Neutrophil (primary cell): Measurements from ENCODE around the gene TOB1.

ENCODE experiments used
- H3K27ac ChIP-seq: fragments of 200-600 bp; sonication (generic); 2 replicates; pipeline ENCODE4 v1.5.1; 2016; ENCODE audit warnings: mild to moderate bottlenecking, moderate library complexity
- H3K27me3 ChIP-seq: fragments of 200-600 bp; sonication (generic); 2 replicates; pipeline ENCODE4 v1.6.0; 2016; ENCODE audit warnings: mild to moderate bottlenecking
- H3K36me3 ChIP-seq: fragments of 200-600 bp; sonication (generic); 2 replicates; pipeline ENCODE4 v1.5.1; 2017
- H3K4me1 ChIP-seq, 2 experiments: fragments of 200-600 bp in 1 of 2; sonication (generic) in 1 of 2; 1 replicate in 1 of 2; 2 replicates in 1 of 2; pipeline versions ENCODE4 v1.5.1 to v1.6.1; 2013 to 2016; ENCODE audit warnings: low read depth in 1 of 2, low read length in 1 of 2, mild to moderate bottlenecking in 1 of 2, moderate library complexity in 1 of 2; ENCODE audit not compliant: control insufficient read depth in 1 of 2, insufficient read depth in 1 of 2
- H3K4me3 ChIP-seq, 2 experiments: fragments of 200-600 bp in 1 of 2; sonication (generic) in 1 of 2; 1 replicate in 1 of 2; 2 replicates in 1 of 2; pipeline ENCODE4 v1.5.1; 2013 to 2016; ENCODE audit warnings: low read depth in 1 of 2, low read length in 1 of 2, mild to moderate bottlenecking in 1 of 2, moderate library complexity in 1 of 2
- H3K9me3 ChIP-seq: fragments of 200-600 bp; sonication (generic); 2 replicates; pipeline ENCODE4 v1.5.1; 2016
- TF ChIP-seq, protein P1 (sequence below): fragments of 200-600 bp; sonication (generic); IDR thresholded peaks from 2 replicates; pipeline ENCODE4 v1.5.1; 2016; ENCODE audit warnings: antibody characterized with exemption

The TOB1 gene, protein sequence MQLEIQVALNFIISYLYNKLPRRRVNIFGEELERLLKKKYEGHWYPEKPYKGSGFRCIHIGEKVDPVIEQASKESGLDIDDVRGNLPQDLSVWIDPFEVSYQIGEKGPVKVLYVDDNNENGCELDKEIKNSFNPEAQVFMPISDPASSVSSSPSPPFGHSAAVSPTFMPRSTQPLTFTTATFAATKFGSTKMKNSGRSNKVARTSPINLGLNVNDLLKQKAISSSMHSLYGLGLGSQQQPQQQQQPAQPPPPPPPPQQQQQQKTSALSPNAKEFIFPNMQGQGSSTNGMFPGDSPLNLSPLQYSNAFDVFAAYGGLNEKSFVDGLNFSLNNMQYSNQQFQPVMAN

DNA sequence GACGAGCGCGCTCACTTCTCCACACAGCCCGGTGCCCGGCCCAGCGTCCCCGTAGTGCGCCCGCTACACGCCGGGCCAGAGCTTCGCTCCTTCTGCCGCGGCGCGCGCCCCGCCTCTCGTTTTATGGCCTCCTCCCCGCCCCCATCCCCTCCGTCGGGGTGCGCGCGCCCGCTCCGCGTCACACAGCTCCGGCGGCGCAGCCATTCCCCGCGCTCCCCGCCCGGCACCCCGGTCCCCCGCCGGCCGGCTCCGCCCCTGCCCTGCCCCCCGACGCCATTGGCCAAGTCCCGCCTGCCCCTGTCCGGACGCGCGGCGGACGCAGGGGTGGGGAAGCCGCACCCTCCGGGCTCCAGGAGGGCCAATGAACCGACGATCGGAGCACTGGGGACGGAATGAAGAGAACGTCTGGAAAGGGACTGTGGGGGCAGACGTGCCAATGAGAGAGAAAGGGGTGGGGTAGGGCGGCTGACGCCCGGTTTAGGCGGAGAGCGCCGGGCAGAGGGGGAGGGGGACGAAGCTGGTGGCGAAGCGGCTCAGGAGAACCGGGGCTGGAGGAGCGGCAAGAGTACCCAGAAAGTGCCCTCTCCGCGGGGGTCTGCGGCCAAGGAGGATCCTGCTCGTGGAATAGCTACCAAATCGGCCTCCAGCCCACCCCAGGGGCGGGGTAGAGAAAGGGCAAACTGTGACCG, at the start of gene TOB1:
TOB1 (minus strand) TSS at position 94 of the 689 bp plus-strand sequence. CDS start 2,337 bp downstream, outside the sequence.
- Histone ChIP-seq H3K4me3 (peak within 1 kb of the TSS; percentile 82 to 83), H3K36me3 (peaks cover 23% of the 10 kb centered on the region), H3K27me3 (no peaks in the 10 kb centered on the region), H3K9me3 (no peaks in the 10 kb centered on the region), H3K4me1 (peaks cover 54 to 56% of the 10 kb centered on the region in 2 experiments), H3K27ac (peak within 1 kb of the TSS; percentile 92)
- TF ChIP-seq, protein P1, sequence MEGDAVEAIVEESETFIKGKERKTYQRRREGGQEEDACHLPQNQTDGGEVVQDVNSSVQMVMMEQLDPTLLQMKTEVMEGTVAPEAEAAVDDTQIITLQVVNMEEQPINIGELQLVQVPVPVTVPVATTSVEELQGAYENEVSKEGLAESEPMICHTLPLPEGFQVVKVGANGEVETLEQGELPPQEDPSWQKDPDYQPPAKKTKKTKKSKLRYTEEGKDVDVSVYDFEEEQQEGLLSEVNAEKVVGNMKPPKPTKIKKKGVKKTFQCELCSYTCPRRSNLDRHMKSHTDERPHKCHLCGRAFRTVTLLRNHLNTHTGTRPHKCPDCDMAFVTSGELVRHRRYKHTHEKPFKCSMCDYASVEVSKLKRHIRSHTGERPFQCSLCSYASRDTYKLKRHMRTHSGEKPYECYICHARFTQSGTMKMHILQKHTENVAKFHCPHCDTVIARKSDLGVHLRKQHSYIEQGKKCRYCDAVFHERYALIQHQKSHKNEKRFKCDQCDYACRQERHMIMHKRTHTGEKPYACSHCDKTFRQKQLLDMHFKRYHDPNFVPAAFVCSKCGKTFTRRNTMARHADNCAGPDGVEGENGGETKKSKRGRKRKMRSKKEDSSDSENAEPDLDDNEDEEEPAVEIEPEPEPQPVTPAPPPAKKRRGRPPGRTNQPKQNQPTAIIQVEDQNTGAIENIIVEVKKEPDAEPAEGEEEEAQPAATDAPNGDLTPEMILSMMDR, result peak; percentile 58

DNA sequence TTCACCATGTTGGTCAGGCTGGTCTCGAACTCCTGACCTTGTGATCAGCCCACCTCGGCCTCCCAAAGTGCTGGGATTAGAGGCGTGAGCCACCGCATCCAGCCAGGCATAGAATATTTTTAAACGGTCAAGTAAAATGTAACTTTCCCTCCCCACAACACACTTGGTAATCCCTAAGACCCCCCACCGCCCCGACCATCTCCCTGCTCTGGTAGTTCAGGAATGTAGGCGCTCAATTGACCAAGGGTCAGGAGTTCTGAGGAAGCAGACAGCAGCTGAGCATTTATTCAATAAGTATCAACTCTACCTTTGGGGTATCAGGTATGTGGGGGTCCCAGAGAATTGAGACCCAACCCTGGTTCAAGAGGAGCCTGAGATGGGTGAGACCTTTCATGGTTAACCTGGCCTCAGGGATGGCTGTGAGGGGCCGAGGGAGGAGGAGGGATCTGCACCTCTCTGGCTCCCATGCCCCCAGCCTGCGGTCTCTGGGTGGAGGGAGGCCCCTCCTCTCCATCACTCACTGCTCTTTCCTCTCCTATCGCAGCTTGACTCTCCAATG, 48.4 kb upstream of the TOB1 start:
- TF ChIP-seq, protein P1, result no peak
- Histone ChIP-seq H3K27ac (no peak overlapping the region), H3K4me1 (peaks cover 57 to 66% of the 10 kb centered on the region in 2 experiments)

DNA sequence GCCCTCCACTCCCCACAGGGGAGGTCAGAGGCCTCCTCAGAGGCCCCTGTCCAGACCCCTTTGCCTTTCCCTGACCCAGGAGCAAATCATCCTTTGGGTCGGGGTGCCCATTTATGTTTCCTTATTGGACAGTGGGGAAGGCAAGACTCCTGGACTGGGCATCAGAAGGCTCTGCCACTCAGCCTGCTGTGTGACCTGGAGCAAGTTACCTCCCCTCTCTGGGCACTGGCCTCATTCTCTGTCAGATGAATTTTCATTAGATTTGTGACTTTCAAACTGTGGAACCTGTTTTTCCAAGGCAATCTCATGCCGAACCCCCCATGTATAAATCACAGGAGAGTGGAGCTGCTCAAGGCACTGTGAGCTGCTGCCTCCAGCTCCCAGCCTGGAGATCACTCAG, 47.0 kb upstream of the TOB1 start:
- no peaks in the 10 kb centered on the region for H3K36me3 ChIP-seq
- no peak overlapping the region for H3K4me3 ChIP-seq
- H3K9me3 ChIP-seq, result no peaks in the 10 kb centered on the region
- H3K27ac ChIP-seq, result peak overlapping the region; percentile 95
- peaks cover 57 to 66% of the 10 kb centered on the region in 2 experiments for H3K4me1 ChIP-seq
- no peaks in the 10 kb centered on the region for H3K27me3 ChIP-seq
- TF ChIP-seq, protein P1, result no peak

More for the DNA sequence above, 48.4 kb upstream of the TOB1 start:
- H3K4me3 ChIP-seq, result no peak overlapping the region
- no peaks in the 10 kb centered on the region for H3K36me3 ChIP-seq
- no peaks in the 10 kb centered on the region for H3K27me3 ChIP-seq
- H3K9me3 ChIP-seq, result no peaks in the 10 kb centered on the region

DNA sequence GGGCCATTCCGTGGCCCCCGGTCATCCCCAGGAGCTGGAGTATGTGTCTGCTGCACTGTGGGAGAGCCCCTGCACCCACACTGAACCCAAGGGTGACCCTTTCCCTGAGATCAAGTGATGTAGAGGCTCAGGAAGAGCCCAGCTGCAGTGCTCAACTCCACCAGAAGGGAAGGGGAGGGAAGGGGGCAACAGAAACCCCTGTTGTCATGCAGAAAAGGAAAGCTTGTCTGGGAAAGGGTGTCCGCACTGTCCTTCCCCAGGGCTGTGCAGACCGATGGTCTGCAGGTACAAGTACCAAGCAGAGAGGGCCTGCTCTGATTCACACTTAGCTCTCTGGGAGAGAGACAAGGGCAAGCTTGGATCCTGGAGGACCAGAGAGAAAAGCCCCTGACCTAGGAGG, 45.7 kb upstream of the TOB1 start:
- peaks cover 57 to 65% of the 10 kb centered on the region in 2 experiments for H3K4me1 ChIP-seq
- no peaks in the 10 kb centered on the region for H3K9me3 ChIP-seq
- peak overlapping the region; percentile 95 for H3K27ac ChIP-seq
- no peak overlapping the region for H3K4me3 ChIP-seq
- H3K36me3 ChIP-seq, result no peaks in the 10 kb centered on the region
- TF ChIP-seq, protein P1, result no peak
- H3K27me3 ChIP-seq, result no peaks in the 10 kb centered on the region

DNA sequence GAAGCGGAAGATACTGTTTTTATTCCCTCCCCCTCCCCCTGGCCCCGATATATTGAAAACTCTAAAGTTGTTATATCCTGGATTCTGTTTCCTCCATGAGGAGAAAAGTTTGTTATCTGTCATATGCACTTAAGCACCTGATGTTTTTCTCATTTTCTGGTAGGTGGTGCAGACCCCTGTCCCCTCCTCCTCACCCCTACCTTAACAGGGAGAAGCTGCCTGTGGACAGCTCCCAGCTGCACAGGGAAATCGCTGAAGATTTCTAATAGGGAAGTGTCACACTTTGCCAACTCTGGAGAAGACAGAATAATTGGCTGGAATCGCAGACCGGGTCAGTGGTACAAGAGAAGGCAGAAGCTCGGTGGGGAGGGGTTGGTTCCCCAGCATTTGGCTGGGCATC, 45.3 kb upstream of the TOB1 start:
- no peaks in the 10 kb centered on the region for H3K9me3 ChIP-seq
- no peaks in the 10 kb centered on the region for H3K27me3 ChIP-seq
- TF ChIP-seq, protein P1, result no peak
- H3K27ac ChIP-seq, result peak overlapping the region; percentile 95
- H3K4me3 ChIP-seq, result no peak overlapping the region
- H3K36me3 ChIP-seq, result no peaks in the 10 kb centered on the region
- peaks cover 56 to 67% of the 10 kb centered on the region in 2 experiments for H3K4me1 ChIP-seq
